NCI-H446 (cell line): Measurements from ENCODE around the gene GIPC3.

Experiments
- DNase-seq, 2 experiments: peaks; one replicate each; lab custom pipeline; 2025; lab: John Stamatoyannopoulos, UW

Gene GIPC3

DNA sequence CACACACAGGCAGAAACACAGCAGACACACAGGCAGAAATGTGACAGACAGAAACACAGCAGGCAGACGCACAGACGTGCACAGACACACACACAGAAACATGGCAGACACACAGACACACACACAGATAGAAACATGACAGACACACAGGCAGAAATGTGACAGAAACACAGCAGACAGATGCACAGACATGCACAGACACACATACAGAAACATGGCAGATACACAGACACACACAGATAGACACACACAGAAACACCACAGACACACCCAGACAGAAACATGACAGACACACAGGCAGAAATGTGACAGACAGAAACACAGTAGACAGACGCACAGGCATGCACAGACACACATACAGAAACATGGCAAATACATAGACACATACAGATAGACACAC, 20.1 kb downstream of the GIPC3 start:
- DNase-seq, result no peak

DNA sequence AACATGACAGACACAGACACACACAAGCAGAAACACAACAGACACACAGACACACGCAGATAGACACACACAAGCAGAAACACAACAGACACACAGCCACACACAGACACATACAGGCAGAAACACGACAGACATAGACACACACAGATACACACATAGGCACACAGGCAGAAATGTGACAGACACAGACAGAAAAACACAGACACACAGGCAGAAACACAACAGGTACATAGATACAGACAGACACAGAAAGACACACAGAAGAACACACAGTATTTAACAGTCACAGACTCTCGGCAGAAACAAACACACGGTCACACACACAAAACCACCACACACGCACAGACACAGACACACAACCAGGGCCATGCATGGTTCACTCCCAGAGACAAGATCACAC, 20.5 kb downstream of the GIPC3 start:
- no peak for DNase-seq

DNA sequence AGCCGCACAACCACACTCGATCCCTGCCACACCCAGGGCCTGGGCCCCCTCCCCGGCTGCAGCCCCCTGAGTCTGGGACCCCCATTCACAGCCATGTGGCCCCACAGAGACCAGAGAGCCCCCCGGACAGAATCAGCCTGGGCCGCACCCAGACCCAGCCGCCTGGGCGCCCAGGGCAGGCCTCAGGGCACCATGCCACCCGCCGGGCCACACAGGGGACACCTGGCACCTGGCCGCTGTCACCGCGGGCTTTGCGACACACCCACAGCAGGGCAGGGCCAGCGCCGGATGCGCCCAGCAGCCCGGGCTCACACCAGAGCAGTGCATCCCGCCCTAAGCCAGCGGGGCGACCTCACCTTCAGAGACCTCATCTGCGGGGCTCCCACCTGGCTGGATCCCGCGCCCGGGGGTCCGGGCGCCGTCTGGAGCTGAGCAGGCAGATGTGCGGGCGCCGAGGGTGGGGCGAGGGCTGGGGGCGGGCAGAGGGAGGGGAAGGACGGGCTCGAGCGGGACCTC, 21.0 kb downstream of the GIPC3 start:
- no peak for DNase-seq

DNA sequence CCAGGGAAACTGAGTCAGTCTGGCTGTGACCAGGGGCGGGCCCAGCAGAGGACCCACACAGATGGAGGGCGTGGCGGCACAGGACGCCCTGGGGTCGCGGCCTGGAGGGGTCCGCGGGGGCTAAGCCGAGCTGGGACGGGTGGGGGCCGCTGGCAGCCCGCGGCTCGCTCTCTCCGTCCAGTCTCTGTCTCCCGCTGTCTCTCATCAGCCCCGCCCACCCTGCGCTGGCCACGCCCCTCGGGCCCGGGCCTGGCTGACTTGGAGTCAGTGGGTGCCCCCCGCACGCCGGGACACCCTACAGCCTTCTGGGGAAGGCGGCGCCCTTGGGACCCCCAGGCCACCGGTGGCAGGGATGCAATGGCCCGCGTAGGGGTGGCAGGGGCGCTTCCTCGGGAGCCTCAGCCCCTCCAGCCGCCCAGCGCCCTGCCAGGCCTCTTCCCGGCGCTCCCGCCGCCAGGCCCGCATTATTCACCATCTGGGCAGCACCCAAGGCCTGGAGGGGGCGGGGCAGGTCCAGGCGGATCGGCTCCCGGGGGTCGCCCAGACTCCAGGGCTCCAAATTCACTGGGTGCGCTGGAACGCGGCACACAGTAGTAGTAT, 21.5 kb downstream of the GIPC3 start, which contains the start of gene TBXA2R:
TBXA2R (minus strand) TSS at position 186 of the 600 bp plus-strand sequence. CDS start 6,241 bp downstream, outside the sequence.
- DNase-seq, result peak in 1 of 2 experiments; percentile 48

DNA sequence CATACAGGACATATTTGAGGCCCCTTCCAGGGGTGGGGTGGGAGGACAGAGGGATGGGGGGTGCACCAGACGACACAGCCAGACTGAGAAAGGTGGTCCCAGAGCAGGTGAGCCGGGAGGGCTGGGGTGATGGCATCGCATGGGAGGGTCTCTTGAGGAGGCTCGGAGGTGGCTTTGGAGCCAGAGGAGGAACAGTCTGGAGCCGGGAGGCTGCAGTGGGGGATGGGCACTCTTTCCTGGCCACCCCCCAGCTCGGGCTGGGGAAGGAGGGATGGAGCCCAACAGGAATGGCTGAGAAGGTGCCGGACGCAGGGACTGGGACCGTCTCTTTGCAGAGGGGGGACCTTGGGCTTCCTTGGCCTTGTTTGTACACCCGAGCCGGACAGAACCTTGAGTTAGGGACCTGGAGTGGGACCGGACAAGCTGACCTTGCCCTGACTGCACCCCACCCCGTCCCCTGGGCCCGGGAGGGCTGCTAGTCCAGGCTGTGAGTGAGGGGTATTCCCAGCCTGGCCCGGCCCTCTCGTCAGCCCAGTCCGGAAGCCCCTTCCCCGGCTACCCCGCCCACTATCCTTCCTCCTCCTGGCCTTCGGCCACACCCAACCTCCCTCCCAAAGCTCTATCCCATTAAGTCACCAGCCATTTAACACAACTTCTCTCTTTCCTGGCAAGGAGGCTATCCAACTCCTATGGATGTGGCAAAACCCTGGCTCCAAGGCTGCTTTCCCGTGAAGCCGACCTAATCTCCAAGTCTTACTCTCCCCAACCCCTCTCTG, 22.2 kb downstream of the GIPC3 start:
- DNase-seq, result no peak

DNA sequence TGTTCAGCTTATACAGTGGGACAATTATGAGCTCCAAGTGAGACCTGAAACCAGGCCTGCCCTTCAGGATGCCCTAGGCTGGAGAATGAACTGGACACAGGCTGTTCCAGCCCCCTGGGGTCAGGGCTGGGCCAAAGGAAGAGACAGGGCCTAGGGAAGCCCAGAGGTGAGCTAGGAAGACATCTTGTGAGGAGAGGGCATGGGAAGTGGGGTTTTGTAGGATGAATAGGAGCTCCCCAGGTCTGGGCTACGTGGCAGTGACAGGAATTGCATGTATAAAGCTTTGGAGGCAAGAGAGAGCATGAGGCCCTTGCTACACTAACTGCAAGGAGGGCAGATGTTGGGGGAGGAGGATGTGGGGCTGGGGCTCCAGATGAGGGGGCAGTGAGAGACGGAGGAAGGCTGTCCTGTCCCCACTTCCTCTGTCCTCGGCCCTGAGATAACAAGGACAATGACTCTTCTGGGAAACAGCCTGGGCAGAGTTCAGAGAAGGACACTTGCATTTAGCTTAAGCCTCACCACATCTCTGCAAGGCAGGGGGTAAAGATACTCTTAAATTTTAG, 22.9 kb downstream of the GIPC3 start:
- DNase-seq, result no peak

DNA sequence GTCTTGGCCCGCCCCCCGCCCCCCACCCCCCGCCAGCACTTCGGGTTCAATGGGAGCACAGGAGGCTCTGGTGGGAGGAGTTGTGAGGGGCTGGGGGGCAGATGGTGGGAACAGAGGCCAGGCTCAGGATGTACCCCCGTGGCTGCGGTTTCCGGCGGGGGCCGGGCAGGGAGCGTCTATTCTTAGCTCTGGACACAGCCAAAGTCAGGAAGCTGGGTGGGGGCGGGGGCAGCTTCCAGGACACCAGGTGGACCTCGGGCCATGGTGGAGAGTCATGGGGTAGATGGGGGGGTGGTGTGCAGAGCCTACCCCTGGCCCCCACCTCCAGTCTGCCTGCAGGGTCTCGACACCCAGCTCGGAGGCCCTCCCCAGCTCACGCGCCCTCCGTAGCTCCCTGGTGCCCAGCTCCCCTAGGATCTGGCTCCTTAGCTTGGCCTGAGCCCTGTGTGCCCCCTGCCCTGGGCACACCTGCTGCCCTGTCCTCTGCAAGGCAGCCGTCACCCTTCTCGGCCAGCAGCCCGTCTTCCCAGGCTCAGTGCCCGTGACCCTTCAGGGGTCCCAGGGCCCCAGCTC, 23.6 kb downstream of the GIPC3 start:
- DNase-seq, result no peak

DNA sequence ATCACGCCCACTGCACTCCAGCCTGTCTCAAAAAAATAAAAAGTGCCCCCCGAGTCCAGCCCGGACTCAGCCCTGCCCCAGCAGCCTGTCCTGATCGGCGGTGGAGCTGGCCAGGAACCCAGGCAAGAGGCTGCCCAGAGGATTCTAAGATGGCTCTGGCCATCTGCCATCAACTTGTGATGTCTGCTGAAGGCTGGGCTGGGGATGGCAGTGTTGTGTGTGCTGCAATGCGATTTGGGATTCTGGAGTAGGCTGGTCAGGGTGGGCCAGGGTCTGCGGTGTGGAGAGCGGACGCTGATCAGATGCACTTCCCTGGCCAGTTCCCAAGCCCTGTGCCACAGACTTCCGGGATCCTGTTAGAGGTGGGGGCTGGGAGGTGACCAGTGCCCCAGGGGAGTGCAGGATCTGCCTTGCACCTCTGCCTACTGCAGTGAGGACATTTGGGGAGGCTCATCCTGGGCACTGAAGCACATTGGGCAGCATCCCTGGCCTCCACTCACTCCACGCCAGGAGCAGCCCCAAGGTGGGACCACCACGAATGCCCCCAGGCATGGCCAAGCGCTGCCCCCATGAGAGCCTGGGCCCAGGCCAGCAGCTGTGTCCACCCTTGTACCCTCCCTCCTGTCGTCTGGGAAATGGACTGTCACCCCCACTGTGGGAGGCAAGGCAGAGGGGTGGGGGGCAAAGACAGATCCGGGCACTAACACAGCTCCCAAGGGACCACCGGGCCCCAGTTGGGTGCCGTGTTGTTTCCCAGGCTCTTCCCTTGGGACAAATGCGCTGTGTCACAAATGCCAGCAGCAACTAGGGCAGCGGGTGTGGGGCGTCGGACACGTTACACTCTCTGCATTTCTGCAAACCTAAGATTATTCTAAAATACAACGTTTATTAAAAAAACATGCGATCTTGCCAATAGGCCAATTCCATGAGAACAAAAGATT, 24.8 kb downstream of the GIPC3 start:
- peak in 1 of 2 experiments; percentile 23 for DNase-seq

DNA sequence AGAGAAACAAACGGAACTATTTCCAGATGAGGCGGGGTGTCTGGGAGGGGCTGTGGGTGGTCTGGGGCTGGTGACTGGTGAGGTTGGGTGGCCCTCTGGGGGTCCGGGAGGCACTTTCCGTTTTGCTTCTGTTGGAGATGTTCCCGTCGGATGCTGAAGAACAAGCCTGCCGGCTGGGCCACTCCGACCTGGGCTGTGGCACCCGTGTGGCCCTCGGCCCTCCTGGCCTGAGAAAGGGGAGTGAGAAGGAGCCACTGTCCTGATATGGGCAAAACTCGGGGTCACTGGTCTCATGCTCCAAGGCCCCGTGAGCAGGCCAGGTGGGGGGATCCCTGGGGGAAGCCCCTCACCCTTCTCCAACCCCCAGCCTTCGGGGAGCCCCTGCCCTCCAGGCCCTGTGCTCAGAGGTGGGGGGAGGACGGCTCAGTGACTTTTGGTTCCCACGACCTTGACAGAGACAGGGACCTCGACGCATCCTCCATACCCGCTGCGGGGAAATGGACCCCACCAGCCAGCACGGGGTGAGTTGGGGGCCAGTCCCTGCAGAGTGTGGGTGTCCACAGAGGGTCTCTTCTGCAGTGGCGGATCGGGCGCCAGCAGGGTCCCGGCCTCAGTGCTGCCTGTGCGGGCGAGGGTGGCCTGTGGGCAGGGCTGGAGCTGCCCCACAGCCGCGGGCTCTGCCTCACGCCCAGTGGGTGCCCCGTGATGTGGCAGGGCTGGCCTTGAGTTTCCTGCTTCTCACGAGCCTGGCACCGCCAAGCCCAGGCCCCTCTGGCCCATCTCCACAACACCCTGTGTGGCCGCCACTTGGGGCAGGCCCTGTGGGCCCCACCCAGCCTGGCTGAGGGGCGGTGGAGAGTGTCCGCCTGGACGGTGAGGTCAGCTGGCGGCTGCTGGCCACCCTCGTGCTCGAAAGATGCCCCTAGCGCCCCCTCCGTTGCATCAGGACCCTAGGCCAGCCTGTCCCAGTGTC, 25.8 kb downstream of the GIPC3 start:
- DNase-seq, result no peak

DNA sequence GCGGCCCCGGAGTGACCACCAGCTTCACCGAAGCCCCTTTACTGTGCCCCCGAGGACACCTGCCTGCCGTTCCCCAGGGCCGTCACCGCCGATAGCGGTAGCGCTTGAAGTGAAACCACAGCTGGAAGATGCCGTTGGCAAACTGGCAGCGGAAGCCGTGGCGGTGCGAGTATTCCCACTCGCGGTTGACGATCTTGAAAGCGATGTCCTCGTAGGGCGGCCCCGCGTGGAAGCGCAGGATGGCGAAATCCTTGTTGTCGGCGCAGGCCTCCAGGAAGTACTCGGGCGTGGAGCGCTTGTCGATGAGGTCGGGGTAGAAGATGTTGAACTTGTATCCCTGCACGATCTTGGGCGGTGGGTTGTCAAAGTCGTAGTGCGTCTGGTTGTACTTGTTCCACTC, 26.6 kb downstream of the GIPC3 start:
- no peak for DNase-seq

DNA sequence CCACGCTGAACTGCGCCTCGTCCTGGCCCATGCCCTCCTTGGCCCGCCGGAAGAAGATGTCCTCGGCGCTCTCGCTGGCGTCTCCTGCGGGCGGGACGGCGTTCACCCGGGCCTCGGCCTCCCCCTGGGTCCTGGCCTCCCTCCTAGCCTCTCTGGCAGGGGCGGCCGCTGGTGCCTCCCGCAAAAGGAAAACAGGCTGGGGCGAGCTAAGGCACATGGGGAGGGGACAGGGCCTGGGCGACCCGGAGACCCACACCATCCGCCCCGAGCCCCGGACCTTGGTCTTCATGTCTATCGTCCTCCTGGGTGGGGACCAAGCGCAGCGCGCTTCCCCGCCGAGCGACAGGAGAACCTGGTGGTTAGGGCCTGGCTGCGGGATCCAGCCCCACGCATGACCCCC, 27.1 kb downstream of the GIPC3 start:
- no peak for DNase-seq

DNA sequence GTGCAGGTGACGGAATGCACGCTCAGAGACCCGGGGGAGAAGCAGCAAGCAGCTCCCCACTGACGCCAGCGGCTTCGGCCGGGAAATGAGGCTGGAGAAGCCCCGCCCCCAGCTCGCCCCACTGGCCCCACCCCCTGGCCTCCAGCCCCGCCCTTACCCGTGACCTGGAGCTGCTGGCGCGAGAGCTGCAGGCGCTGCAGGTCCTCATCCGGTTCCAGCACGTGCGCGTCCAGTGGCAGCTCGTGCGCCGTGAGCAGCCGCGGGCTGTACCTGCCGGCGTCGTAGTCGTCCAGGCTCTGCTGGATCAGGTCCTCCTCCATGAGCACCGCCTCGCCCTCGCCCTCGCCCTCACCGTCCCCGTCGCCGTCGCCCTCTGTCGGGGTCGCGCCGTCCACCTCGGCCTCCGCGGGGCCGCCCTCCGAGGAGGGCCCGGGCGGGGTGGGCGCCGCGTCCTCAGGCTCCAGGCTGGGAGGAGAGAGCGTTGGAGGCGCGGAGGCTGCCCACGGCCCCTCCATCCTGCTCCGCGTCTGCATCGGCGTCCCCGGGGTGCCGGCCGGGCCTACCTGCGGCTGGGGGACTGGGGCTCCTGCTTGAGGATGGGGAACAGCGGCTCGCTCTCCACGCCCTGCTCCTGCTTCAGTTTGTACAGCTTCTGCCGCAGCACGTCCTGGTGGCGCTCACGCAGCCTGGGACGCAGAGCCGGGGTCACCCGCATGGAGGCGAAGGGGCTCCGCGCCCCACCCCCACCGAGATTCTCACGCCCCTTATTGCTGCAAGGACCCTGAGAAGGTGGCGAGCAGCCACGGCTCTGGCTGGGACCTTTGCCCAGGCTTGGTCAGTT, 27.8 kb downstream of the GIPC3 start:
- DNase-seq, result no peak

DNA sequence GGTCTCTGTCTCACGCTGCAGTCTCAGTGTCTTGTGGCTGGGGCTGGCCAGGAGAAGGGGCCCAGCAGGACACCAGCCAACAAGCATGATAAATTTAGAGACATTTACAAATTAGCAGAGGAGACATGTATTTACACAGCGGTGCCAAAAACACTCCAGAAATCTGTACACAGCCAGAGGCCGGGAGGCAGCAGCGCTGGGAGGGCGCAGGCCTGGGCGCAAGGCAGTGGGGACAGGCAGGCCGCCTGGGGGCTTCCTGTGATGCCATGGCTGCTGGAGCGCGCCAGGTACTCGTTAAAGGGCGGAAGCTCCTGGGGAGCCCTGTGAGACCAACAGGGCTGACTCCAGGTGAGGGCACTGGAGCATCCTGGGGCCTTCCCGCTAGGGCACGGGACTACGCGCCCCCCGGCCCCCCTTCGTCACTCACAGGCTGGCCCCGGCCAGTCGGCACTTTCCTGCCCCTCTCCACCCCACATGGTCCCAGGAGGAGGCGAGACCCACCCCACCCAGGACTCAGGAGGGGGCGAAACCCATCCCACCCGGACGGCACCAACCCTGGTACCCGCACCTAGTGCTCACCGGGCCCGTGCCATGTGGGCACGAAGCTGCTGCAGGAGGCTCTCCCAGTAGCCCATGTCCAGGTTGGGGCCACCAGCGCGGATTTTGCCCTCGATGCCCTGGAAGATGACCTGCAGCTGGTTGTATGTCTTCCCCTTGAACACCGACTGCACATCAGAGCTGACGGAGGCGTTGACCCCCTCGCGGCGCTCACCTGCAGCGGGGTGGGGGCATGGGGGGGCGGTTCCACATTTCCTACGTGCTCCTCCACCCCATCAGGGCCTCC, 28.8 kb downstream of the GIPC3 start:
- no peak for DNase-seq

DNA sequence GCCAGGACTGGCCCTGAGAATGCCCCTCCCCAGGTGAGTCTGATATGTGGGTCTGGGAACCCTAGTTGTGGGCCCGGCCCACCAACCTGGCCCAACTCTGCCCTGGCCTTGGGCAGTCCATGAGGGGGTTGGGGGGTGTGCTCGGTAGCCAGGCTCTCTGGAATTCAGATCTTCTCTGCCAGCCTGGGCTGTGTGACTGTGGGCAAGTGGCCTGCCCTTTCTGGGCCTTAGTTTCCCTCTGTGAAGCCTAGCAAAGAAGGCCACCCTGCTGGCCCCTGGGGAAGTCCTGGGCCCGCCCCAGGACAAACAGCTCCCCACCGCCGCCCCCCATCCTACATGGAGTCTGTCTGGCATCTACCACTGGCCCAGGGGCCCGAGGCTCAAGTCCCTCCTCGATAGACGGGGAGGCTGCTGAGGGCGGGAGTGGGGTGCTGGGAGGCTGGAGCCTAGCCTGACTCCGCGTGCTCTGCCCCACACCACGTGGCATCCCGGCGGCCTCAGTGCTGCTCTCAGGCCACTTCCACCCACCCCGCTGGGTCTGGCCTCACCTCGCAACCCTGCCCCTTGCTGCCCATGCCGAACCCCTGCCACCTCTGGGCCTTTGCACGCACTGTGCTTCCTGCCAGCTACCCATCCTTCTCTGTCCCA, 29.7 kb downstream of the GIPC3 start:
- no peak for DNase-seq

DNA sequence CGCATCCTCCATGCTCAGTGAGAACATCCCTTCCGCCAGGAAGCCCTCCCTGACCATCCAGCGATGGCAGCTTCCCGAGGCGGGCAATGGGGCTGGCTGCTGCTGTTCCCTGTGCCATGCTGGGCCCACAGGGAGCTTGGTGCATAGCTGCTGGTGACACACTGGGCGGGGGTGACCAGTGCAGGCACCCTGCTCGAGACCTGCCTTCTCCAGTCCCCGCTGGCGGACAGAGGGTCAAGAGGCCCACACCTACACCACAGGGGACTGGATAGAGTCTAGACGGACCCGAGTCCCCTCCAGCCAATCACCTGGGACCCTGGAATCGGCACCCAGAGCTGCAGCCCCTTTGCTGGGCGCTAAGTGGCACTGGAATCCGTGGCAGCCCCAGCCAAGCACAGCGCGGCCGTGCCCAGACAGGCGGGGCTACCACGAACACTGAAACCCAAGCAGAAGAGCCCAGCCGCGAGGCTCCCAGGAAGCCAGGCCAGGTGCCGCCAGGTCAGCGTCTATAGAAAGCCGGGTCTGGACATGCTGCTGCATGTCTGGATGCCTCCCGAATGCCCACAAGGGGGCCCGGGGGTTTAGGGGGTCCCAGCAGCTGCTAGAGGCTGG, 30.4 kb downstream of the GIPC3 start:
- DNase-seq, result no peak

DNA sequence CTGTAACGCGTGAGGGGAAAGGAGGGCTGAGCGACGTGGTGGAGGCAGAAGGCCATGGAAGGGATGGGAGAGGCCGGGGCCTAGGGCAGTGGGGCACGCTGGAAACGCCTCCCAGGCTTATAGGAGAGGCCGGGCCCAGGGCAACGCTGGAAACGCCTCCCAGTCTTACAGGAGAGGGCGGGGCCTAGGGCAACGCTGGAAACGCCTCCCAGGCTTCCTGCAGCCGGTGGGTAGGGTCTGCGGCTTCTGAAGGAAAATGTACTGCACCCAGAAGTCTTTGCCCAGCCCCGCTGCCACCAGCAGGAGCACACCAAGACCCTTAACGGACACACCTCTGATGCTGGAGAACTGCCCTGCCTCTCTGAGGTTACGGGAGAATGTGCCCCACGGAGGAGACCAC, 32.2 kb downstream of the GIPC3 start:
- no peak for DNase-seq

DNA sequence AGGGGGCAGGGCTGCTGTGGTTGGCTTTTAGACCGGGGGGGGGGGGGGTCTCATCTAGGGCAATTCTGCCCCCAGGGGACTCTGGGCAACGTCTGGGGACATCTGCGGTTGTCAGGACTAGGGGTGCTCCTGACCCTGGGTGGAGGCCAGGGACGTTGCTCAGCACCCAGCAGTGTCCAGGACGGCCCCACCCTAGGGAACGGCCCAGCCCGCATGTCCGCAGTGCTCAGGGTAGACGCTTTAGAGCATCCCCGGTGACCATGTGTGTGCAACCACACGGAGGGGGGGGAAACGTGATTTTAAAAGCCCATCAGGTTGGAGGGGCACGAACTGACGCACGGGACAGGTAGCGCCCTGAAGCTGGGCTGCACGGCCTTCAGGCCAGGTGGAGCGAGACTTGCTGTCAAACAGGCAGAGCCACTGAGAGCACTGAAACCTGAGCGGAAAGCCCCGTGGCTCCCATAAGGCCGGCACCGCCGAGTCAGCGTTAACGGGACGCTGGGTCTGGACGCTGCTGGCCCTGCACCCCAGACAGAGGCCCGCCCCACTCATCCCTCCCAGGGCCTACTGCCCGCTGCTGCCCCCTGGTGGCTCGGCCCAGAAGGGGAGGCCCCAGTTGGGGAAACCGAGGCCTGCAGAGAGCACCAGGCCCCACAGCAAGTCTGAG, 33.0 kb downstream of the GIPC3 start:
- no peak for DNase-seq
